Loucy (cell line): ENCODE measurements around the gene CLDN16.

Source experiments
- CTCF ChIP-seq: fragments of 200-600 bp; sonication (generic); conservative IDR thresholded peaks from 2 replicates; pipeline ENCODE4 v1.5.1; 2014; ENCODE audit warnings: mild to moderate bottlenecking, antibody characterized with exemption, low read length
- EZH2phosphoT487 ChIP-seq: fragments of 200-600 bp; IDR thresholded peaks from 2 replicates; pipeline ENCODE4 v1.6.1; 2018; ENCODE audit warnings: antibody characterized with exemption, mild to moderate bottlenecking, moderate library complexity, borderline replicate concordance

- TF ChIP-seq CTCF, result no peak
- TF ChIP-seq EZH2phosphoT487, result no peak
Measured at GRCh38 chr3:190356246-190356645, 31.7 kb upstream of the CLDN16 start.
